ENCODE data around the gene ABR. TPM values are rescaled to one million over a fixed set of nuclear protein-coding genes. Genes with fewer than 3 reads are reported as not detected.

Gene ABR
- total and polyA plus RNA-seq, 9 donors, result 25.0 to 94.6 (median 60.2) TPM

- WGBS, 3 donors, result 18 to 32% (median 22%) methylated on average over 17 to 34 of the region's 34 CpGs
- intact Hi-C loops (cut with DNase I), result no loop called here
- DNase-seq, result peak in 2 of 5 donors; percentile 47 to 62
- H3K27ac ChIP-seq, result peak overlapping the region; percentile 87 to 88
- H3K36me3 ChIP-seq, result no peaks in the 10 kb centered on the region
- peaks cover 11% of the 10 kb centered on the region for H3K4me1 ChIP-seq (ENCODE audit: insufficient read depth)
- peak overlapping the region; percentile 66 for H3K4me3 ChIP-seq
- TF ChIP-seq EP300 (IDR thresholded peaks at IDR 0.05) (no peak), POLR2A (IDR thresholded peaks at IDR 0.05) (no peak), CTCF (IDR thresholded peaks at IDR 0.05) (no peak)
- H3K9me3 ChIP-seq, result no peaks in the 10 kb centered on the region
- no peaks in the 10 kb centered on the region for H3K27me3 ChIP-seq
Observed at GRCh38 chr17:1109606-1110540, 69.9 kb downstream of the ABR start.

GRCh38 chr17:1108765-1109605 lies 70.8 kb downstream of the ABR start:
- H3K9me3 ChIP-seq, result no peaks in the 10 kb centered on the region
- peaks cover 15% of the 10 kb centered on the region for H3K4me1 ChIP-seq (ENCODE audit: insufficient read depth)
- peak overlapping the region; percentile 87 to 88 for H3K27ac ChIP-seq
- peak; percentile 49 to 76 (median 69) for DNase-seq
- H3K36me3 ChIP-seq, result no peaks in the 10 kb centered on the region
- H3K27me3 ChIP-seq, result no peaks in the 10 kb centered on the region
- H3K4me3 ChIP-seq, result peak overlapping the region; percentile 66
- intact Hi-C loops (cut with DNase I), result no loop called here
- TF ChIP-seq EP300 (IDR thresholded peaks at IDR 0.05) (no peak), POLR2A (IDR thresholded peaks at IDR 0.05) (peak; percentile 22)
- WGBS, 3 donors, result 1% methylated on average over 35 to 98 of the region's 103 CpGs

GRCh38 chr17:1108478-1108764 lies 71.4 kb downstream of the ABR start:
- intact Hi-C loops (cut with DNase I), result no loop called here
- H3K9me3 ChIP-seq, result no peaks in the 10 kb centered on the region
- H3K27me3 ChIP-seq, result no peaks in the 10 kb centered on the region
- peak overlapping the region; percentile 66 for H3K4me3 ChIP-seq
- peaks cover 15% of the 10 kb centered on the region for H3K4me1 ChIP-seq (ENCODE audit: insufficient read depth)
- 1 to 5% (median 4%) methylated on average over 12 to 16 of the region's 16 CpGs for WGBS, 3 donors
- H3K27ac ChIP-seq, result peak overlapping the region; percentile 87 to 88
- no peak for TF ChIP-seq EP300 (IDR thresholded peaks at IDR 0.05)
- H3K36me3 ChIP-seq, result no peaks in the 10 kb centered on the region
- peak in 4 of 5 donors; percentile 47 to 61 (median 52) for DNase-seq

GRCh38 chr17:1107777-1108477 lies 71.9 kb downstream of the ABR start:
- H3K4me1 ChIP-seq (ENCODE audit: insufficient read depth), result peaks cover 15% of the 10 kb centered on the region
- H3K27me3 ChIP-seq, result no peaks in the 10 kb centered on the region
- no peak for TF ChIP-seq POLR2A (IDR thresholded peaks at IDR 0.05)
- no peak for TF ChIP-seq CTCF (IDR thresholded peaks at IDR 0.05)
- no peak for TF ChIP-seq EP300 (IDR thresholded peaks at IDR 0.05)
- peak overlapping the region; percentile 87 to 88 for H3K27ac ChIP-seq
- 43 to 66% (median 57%) methylated on average over 22 to 24 of the region's 24 CpGs for WGBS, 3 donors
- H3K9me3 ChIP-seq, result no peaks in the 10 kb centered on the region
- no peaks in the 10 kb centered on the region for H3K36me3 ChIP-seq
- no peak for DNase-seq
- H3K4me3 ChIP-seq, result peak overlapping the region; percentile 66
- intact Hi-C loops (cut with DNase I), result no loop called here
